Duodenal mucosa (tissue), 2 donors: Measurements from ENCODE around the gene SYNGR3.
A peak's percentile ranks its signal among the peaks of the same experiment; 100 is the strongest.
"Not testable (repeated sequence)": the region's sequence is repeated elsewhere in the genome, so short reads cannot be mapped to it uniquely, and the experiment has no call there.

Experiments used
- H3K27ac ChIP-seq: one replicate; pipeline ENCODE4 v1.7.0; 2013; ENCODE audit warnings: low read depth, low read length
- H3K27me3 ChIP-seq, 2 donors: one replicate each; pipeline ENCODE4 v1.7.0; 2013; ENCODE audit warnings: low read length in 2 of 2, control low read depth in 1 of 2; ENCODE audit not compliant: insufficient read depth in 2 of 2, control insufficient read depth in 1 of 2
- H3K36me3 ChIP-seq, 2 donors: one replicate each; pipeline ENCODE4 v1.7.0; 2013; ENCODE audit warnings: low read length in 2 of 2, control low read depth in 1 of 2; ENCODE audit not compliant: insufficient read depth in 2 of 2, control insufficient read depth in 1 of 2
- H3K4me1 ChIP-seq, 2 donors: one replicate each; pipeline ENCODE4 v1.7.0; 2013; ENCODE audit warnings: low read length in 2 of 2, control low read depth in 1 of 2; ENCODE audit not compliant: insufficient read depth in 2 of 2, control insufficient read depth in 1 of 2
- H3K4me3 ChIP-seq, 2 donors: one replicate each; pipeline ENCODE4 v1.7.0; 2013; ENCODE audit warnings: low read length in 2 of 2, low read depth in 1 of 2
- H3K9ac ChIP-seq, 2 donors: one replicate each; pipeline ENCODE4 v1.7.0; 2013; ENCODE audit warnings: low read length in 2 of 2, low read depth in 1 of 2
- H3K9me3 ChIP-seq, 2 donors: one replicate each; pipeline ENCODE4 v1.7.0; 2013; ENCODE audit warnings: low read length in 2 of 2, control low read depth in 1 of 2; ENCODE audit not compliant: control insufficient read depth in 1 of 2

The SYNGR3 gene

DNA sequence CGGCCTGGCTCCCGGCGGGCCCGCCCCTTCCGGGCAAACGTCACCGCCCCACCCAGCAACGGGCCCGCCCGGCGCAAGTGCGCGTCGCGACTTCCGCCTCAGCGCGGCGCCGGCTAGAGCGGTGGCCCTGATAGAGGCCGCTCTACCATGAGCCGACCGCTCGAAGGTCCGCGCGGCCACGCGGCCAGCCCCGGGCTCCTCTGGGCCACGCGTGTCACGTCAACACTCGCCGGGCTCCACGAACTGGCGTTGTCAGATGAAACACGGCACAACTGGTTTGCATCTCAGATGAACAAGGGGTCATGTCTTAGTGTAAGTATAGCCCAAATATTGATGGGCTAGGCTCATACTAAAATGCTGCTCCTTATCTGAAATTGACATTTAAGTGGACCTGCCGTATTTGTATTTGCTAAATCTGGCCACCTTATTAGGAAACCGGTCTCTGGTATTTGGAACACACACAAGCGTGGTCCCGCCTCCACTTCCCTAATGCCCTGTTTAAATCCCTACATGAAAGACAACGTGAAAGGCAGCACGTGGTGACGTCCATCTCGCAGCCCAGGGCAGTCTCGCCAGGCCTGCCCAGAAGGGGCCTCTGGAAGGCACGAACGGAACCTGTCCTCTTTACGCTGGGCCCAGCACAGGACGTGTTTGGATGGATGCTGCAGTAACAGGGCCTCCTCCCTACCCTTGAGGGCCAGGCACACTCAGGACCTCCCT, 20.2 kb downstream of the SYNGR3 start, which contains the start of gene ZNF598:
Gene ZNF598 (minus strand): TSS at position 31 of the 720 bp plus-strand sequence.
- Histone ChIP-seq H3K9me3 (no peaks in the 10 kb centered on the region), H3K9ac (peak within 1 kb of the TSS; percentile 87 to 92), H3K4me1 (peaks cover 29 to 33% of the 10 kb centered on the region in 2 donors), H3K36me3 (peaks cover 0 to 4% of the 10 kb centered on the region in 2 donors), H3K4me3 (peak within 1 kb of the TSS; percentile 79 to 84), H3K27me3 (no peaks in the 10 kb centered on the region), H3K27ac (peak within 1 kb of the TSS; percentile 70)

DNA sequence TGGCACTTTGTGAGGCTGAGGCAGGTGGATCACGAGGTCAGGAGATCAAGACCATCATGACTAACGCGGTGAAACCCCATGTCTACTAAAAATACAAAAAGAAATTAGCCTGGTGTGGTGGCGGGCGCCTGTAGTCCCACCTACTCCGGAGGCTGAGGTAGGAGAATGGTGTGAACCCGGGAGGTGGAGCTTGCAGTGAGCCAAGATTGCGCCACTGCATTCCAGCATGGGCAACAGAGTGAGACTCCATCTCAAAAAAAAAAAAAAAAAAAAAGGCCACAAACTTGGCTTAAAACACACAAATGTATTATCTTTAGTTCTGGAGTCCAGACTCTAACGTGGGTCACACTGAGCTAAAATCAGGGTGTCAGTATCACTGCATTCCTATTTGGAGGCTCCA, 22.0 kb downstream of the SYNGR3 start:
- H3K36me3 ChIP-seq, H3K9me3 ChIP-seq, H3K27me3 ChIP-seq, H3K27ac ChIP-seq, H3K4me3 ChIP-seq, H3K9ac ChIP-seq: not testable (repeated sequence)
- H3K4me1 ChIP-seq, result peaks cover 34 to 35% of the 10 kb centered on the region in 2 donors

DNA sequence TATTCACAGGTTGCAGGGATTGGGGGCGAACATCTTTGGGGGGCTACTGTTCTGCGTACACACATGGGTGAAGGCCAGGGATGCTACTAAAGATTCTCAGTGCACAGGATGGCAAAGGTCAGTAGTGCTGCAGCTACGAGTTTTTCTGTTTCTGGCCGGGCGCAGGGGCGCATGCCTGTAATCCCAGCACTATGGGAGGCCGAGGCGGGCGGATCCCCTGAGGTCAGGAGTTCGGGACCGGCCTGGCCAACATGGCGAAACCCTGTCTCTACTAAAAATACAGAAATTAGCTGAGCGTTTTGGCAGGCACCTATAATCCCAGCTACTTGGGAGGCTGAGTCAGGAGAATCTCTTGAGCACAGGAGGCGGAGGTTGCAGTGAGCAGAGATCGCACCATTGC, 23.8 kb downstream of the SYNGR3 start:
- Histone ChIP-seq H3K27ac (no peak overlapping the region), H3K9me3 (no peaks in the 10 kb centered on the region), H3K4me3 (no peak overlapping the region), H3K4me1 (peaks cover 16 to 20% of the 10 kb centered on the region in 2 donors), H3K9ac (no peak overlapping the region), H3K27me3 (no peaks in the 10 kb centered on the region), H3K36me3 (no peaks in the 10 kb centered on the region)

DNA sequence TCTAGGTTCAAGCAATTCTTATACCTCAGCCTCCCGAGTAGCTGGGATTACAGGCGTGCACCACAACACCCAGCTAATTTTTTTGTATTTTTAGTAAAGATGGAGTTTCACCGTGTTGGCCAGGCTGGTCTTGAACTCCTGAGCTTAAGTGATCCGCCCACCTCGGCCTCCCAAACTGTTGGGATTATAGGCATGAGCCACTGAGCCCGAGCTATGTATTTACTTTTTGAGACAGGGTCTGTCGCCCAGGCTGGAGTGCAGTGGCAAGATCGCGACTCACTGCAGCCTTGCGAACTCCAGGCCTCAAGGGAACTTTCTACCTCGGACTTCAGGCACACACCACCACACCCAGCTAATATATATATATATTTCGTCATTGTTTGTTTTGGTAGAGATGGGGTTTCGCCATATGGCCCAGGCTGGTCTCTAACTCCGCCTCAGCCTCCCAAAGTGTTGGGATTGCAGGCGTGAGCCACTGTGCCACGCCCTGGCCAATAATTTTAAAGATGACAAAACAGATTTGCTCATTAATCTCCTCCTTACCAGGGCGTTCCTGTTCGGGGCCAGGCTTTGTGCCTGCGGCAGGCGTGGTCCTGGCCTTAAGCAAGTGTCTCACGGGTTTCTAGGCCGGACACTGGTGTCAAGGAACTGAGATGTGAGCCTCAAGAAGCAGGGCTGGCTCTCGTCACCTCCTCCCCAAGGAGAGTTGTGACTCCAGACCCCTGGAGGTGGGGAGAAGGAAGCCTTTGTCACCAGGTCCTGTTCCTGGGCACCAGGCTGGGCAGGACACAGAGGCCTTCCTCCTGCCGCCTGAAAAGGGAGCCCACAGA, 25.6 kb downstream of the SYNGR3 start:
- Histone ChIP-seq H3K27me3 (peaks cover 11 to 17% of the 10 kb centered on the region in 2 donors), H3K9ac (peak overlapping the region in 1 of 2 donors; percentile 20), H3K4me3 (no peak overlapping the region), H3K36me3 (no peaks in the 10 kb centered on the region), H3K27ac (peak overlapping the region; percentile 30), H3K4me1 (peaks cover 9 to 11% of the 10 kb centered on the region in 2 donors), H3K9me3 (no peaks in the 10 kb centered on the region)

DNA sequence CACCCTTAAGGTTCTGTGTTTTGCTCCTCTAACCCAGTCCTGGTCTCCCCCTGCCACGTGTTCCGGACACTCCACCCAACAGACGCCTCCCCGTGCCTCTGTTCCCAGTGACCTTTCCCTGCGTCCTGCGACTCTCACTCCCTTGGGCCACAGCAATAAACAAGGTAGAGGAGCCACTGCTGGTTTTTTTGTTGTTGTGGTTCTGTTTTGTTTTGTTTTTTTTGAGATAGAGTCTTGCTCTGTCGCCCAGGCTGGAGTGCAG, 26.1 kb downstream of the SYNGR3 start:
- H3K27me3 ChIP-seq, result peaks cover 17 to 18% of the 10 kb centered on the region in 2 donors
- H3K27ac ChIP-seq, result no peak overlapping the region
- H3K36me3 ChIP-seq, result no peaks in the 10 kb centered on the region
- no peaks in the 10 kb centered on the region for H3K9me3 ChIP-seq
- peaks cover 5 to 7% of the 10 kb centered on the region in 2 donors for H3K4me1 ChIP-seq
- H3K9ac ChIP-seq, result peak overlapping the region in 1 of 2 donors; percentile 20
- no peak overlapping the region for H3K4me3 ChIP-seq

DNA sequence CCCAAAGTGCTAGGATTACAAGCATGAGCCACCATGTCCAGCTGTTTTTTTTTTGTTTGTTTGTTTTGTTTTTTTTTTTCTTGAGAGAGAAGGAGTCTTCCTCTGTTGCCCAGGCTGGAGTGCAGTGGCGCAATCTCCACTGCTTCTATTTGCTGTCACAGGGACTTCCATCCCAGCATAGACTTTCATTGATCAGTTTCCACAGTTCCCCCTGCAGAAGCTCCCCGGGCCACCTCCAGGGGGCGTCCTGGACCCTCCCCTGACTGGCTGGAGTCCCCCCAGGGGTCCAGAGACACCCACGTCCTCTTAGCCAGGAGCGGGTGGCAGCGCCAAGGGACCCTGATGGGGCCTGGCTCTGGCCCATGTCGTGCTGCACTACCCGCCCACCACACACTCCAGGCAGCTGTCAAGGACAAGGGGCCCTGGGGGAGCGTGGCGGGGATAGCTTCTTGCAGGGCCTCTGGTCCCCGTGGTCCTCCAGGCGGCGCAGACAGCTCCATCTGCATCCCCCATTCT, 26.7 kb downstream of the SYNGR3 start:
- no peak overlapping the region for H3K27ac ChIP-seq
- H3K9me3 ChIP-seq, result no peaks in the 10 kb centered on the region
- peaks cover 18 to 19% of the 10 kb centered on the region in 2 donors for H3K27me3 ChIP-seq
- H3K4me1 ChIP-seq, result peaks cover 5 to 7% of the 10 kb centered on the region in 2 donors
- no peak overlapping the region for H3K9ac ChIP-seq
- H3K4me3 ChIP-seq, result no peak overlapping the region
- no peaks in the 10 kb centered on the region for H3K36me3 ChIP-seq

DNA sequence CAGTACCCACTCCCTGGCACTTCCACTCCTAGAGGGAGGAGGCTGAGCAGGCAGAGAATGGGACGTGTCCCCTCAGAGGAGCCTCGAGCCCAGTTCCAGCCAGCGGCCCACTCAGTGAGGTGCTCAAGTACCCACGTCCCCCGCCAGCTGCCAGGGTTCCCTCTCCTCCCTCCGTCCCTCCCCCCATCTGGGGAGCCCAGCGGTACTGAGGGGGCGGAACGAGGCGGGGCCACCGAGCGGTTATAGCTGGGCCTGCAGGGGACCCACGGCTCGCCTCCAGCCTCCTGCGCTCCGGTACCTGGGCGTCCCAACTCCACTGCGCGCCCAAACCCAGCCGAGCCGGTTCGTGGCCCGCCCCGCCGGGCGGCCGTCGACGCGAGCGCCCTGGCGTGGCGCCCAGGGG, 29.7 kb downstream of the SYNGR3 start, which contains the start of gene NPW:
Gene NPW (plus strand): TSS at position 268 of the 403 bp plus-strand sequence.
- no peak within 1 kb of the TSS for H3K4me3 ChIP-seq
- H3K27me3 ChIP-seq, result peaks cover 18 to 24% of the 10 kb centered on the region in 2 donors

DNA sequence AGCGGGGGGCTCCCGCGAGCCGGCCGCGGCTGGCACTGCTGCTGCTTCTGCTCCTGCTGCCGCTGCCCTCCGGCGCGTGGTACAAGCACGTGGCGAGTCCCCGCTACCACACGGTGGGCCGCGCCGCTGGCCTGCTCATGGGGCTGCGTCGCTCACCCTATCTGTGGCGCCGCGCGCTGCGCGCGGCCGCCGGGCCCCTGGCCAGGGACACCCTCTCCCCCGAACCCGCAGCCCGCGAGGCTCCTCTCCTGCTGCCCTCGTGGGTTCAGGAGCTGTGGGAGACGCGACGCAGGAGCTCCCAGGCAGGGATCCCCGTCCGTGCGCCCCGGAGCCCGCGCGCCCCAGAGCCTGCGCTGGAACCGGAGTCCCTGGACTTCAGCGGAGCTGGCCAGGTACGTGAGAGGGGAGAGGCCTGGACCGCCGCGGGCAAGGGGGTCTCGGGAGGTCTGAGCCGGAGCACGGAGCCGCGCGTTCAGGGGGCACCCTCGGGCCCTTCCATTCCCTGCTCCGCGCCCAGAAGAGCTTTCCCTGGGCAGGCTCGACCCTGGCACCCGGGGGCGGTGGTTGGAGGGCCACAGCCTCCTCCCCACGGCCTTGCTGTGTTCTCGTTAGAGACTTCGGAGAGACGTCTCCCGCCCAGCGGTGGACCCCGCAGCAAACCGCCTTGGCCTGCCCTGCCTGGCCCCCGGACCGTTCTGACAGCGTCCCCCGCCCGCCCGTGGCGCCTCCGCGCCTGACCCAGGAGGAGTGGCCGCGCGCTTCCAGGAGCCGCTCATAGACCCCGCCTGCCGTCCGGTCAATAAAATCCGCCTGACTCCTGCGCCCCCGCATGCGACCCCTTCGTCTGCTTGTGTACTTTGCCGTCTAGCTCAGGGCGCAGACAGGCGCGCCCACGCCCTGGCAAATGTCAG, 30.4 kb downstream of the SYNGR3 start:
- H3K9ac ChIP-seq, result no peak overlapping the region
- H3K9me3 ChIP-seq, result no peaks in the 10 kb centered on the region
- H3K27me3 ChIP-seq, result peaks cover 18 to 24% of the 10 kb centered on the region in 2 donors
- no peaks in the 10 kb centered on the region for H3K36me3 ChIP-seq
- H3K4me1 ChIP-seq, result peaks cover 15 to 24% of the 10 kb centered on the region in 2 donors
- H3K4me3 ChIP-seq, result no peak overlapping the region
- no peak overlapping the region for H3K27ac ChIP-seq

More for the DNA sequence above, 29.7 kb downstream of the SYNGR3 start, which contains the start of gene NPW:
- Histone ChIP-seq H3K9me3 (no peaks in the 10 kb centered on the region), H3K9ac (no peak within 1 kb of the TSS), H3K27ac (no peak within 1 kb of the TSS), H3K4me1 (peaks cover 15 to 24% of the 10 kb centered on the region in 2 donors), H3K36me3 (no peaks in the 10 kb centered on the region)

DNA sequence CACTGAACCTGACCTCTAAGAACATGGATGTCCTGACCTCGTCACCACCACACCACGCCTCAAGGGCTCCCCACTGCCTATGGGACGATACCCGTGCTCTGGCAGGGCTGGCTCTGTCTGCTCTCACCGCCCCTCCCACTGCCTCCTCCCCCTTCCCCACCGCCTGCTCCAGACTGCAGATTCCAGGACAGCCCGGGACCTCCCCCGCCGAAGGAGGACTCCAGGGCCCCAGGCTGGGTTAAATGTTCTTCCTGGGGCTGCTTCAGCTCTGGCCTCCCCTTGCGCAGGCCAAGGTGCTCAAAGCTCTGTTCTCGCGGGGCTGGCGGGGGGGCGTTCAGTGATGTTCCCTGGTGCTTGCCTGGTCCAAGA, 32.9 kb downstream of the SYNGR3 start:
- Histone ChIP-seq H3K27ac (no peak overlapping the region), H3K4me3 (peak overlapping the region; percentile 60 to 68), H3K4me1 (peaks cover 10 to 26% of the 10 kb centered on the region in 2 donors)

More for the DNA sequence above, 32.9 kb downstream of the SYNGR3 start:
- Histone ChIP-seq H3K36me3 (no peaks in the 10 kb centered on the region), H3K27me3 (peaks cover 18 to 24% of the 10 kb centered on the region in 2 donors), H3K9ac (peak overlapping the region; percentile 25 to 56), H3K9me3 (no peaks in the 10 kb centered on the region)
